ENCODE results near the gene CNTNAP2. TPM values are rescaled to one million over a fixed set of nuclear protein-coding genes. Genes with fewer than 3 reads are reported as not detected.

CNTNAP2 gene
- total and polyA plus RNA-seq, 9 of the 15 experiments (the other 6 are each of a cell fraction or from before 2014, with no cell fraction given) = 0.04 to 0.62 (median 0.09) TPM; not detected in 4

GRCh38 chr7:146701166-146701565 is 584.6 kb downstream of the CNTNAP2 start (continued):
- TF ChIP-seq NKRF (IDR thresholded peaks at IDR 0.05; ENCODE audit: borderline replicate concordance) = no peak

- in situ Hi-C loops (cut with MboI) = no loop called here
- Histone ChIP-seq H3K9ac (ENCODE audit: insufficient read depth in 1 of 2, low read depth in 2 of 2, low read length in 2 of 2) (no peak overlapping the region), H3K4me1 (replicated peaks in 1 of 2; ENCODE audit: control insufficient read depth in 2 of 2, insufficient read depth in 2 of 2, low read length in 2 of 2) (no peaks in the 10 kb centered on the region), H3K79me2 (ENCODE audit: control insufficient read depth, insufficient read depth, low read length) (no peaks in the 10 kb centered on the region), H3K9me1 (ENCODE audit: control insufficient read depth, insufficient read depth, low read length) (no peaks in the 10 kb centered on the region), H3K36me3 (ENCODE audit: control insufficient read depth, insufficient read depth, low read length) (no peaks in the 10 kb centered on the region), H3K27me3 (ENCODE audit: control insufficient read depth in 2 of 2, insufficient read depth in 2 of 2, low read length in 2 of 2) (no peaks in the 10 kb centered on the region), H2AFZ (ENCODE audit: low read depth, low read length) (no peak overlapping the region), H3K27ac (ENCODE audit: extremely low read depth, low read depth, low read length) (no peak overlapping the region), H3K4me2 (ENCODE audit: insufficient read depth, low read length) (no peak overlapping the region), H4K20me1 (replicated peaks; ENCODE audit: control insufficient read depth, insufficient read depth, low read length) (no peaks in the 10 kb centered on the region), H3K9me3 (replicated peaks; ENCODE audit: control insufficient read depth, insufficient read depth, low read depth, low read length) (no peaks in the 10 kb centered on the region), H3K4me3 (no peak overlapping the region)
- intact Hi-C loops (cut with micrococcal nuclease) = no loop called here
- FAIRE-seq (no peak), DNase-seq (ENCODE audit: extremely low read depth in 1 of 4, low spot score in 3 of 4) (no peak), ATAC-seq (no peak)
- ChIA-PET POLR2A (no interaction called here), CTCF (ENCODE audit: low intra/inter-chr PET ratio) (no interaction called here)
- TF ChIP-seq, protein P1, sequence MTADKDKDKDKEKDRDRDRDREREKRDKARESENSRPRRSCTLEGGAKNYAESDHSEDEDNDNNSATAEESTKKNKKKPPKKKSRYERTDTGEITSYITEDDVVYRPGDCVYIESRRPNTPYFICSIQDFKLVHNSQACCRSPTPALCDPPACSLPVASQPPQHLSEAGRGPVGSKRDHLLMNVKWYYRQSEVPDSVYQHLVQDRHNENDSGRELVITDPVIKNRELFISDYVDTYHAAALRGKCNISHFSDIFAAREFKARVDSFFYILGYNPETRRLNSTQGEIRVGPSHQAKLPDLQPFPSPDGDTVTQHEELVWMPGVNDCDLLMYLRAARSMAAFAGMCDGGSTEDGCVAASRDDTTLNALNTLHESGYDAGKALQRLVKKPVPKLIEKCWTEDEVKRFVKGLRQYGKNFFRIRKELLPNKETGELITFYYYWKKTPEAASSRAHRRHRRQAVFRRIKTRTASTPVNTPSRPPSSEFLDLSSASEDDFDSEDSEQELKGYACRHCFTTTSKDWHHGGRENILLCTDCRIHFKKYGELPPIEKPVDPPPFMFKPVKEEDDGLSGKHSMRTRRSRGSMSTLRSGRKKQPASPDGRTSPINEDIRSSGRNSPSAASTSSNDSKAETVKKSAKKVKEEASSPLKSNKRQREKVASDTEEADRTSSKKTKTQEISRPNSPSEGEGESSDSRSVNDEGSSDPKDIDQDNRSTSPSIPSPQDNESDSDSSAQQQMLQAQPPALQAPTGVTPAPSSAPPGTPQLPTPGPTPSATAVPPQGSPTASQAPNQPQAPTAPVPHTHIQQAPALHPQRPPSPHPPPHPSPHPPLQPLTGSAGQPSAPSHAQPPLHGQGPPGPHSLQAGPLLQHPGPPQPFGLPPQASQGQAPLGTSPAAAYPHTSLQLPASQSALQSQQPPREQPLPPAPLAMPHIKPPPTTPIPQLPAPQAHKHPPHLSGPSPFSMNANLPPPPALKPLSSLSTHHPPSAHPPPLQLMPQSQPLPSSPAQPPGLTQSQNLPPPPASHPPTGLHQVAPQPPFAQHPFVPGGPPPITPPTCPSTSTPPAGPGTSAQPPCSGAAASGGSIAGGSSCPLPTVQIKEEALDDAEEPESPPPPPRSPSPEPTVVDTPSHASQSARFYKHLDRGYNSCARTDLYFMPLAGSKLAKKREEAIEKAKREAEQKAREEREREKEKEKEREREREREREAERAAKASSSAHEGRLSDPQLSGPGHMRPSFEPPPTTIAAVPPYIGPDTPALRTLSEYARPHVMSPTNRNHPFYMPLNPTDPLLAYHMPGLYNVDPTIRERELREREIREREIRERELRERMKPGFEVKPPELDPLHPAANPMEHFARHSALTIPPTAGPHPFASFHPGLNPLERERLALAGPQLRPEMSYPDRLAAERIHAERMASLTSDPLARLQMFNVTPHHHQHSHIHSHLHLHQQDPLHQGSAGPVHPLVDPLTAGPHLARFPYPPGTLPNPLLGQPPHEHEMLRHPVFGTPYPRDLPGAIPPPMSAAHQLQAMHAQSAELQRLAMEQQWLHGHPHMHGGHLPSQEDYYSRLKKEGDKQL (CRISPR knock-in tag; IDR thresholded peaks at IDR 0.05; ENCODE audit: borderline replicate concordance) = no peak
- TF ChIP-seq ZNF239 (CRISPR knock-in tag; IDR thresholded peaks at IDR 0.05) (no peak), TBL1XR1 (IDR thresholded peaks at IDR 0.05; ENCODE audit: low read length in 2 of 2) (no peak), ZNF316 (IDR thresholded peaks at IDR 0.05) (peak; percentile 57; the same call in 1 of the 2 replicates), MXD1 (CRISPR knock-in tag; IDR thresholded peaks at IDR 0.05; ENCODE audit: borderline replicate concordance, poor library complexity, severe bottlenecking) (no peak), MAFG (tag; conservative IDR thresholded peaks at IDR 0.05) (peak; percentile 53), C11orf30 (IDR thresholded peaks at IDR 0.05; ENCODE audit: low read depth) (peak; percentile 40; the same call in 1 of the 2 replicates), MAFK (IDR thresholded peaks at IDR 0.05; ENCODE audit: low read length) (peak; percentile 35; the same call in 1 of the 2 replicates), ZBTB12 (CRISPR knock-in tag; IDR thresholded peaks at IDR 0.05) (no peak), RAD51 (IDR thresholded peaks at IDR 0.05; ENCODE audit: borderline replicate concordance, low read depth) (no peak)
- BruUV-seq (replicated peaks) = no TSS peak
- WGBS (ENCODE audit: insufficient coverage, low coverage, missing lambda C conversion rate) = 0% methylated on average over 1 of the region's 1 CpG
Measured at GRCh38 chr7:146702898-146703297, 586.3 kb downstream of the CNTNAP2 start.
